ENCODE data around the gene CBY2. TPM values are rescaled to one million over a fixed set of nuclear protein-coding genes. Genes with fewer than 3 reads are reported as not detected.

Gene CBY2
- total and polyA plus RNA-seq, 2 experiments from 2014 or later: 0.15 to 0.42 TPM

GRCh38 chr13:45691667-45692066, 10.5 kb upstream of the CBY2 start (continued):
- no peak for TF ChIP-seq ZNF462 (CRISPR knock-in tag; IDR thresholded peaks at IDR 0.05)

GRCh38 chr13:45695198-45695730, 6.9 kb upstream of the CBY2 start:
- peak overlapping the region; percentile 45; the same call in 1 of the 2 replicates for H2AFZ ChIP-seq
- DNase-seq (ENCODE audit: low spot score) (no peak), ATAC-seq (no peak)
- no peak overlapping the region for H3K4me3 ChIP-seq
- Mint-ChIP-seq H3K4me3 (no peak overlapping the region), H3K36me3 (ENCODE audit: low read depth) (no peaks in the 10 kb centered on the region), H3K27me3 (ENCODE audit: insufficient read depth, low read depth, poor library complexity) (peaks cover 3% of the 10 kb centered on the region), H3K9me3 (peaks cover 8% of the 10 kb centered on the region; the same call in 2 of the 3 replicates), H3K4me1 (no peaks in the 10 kb centered on the region), H3K27ac (no peak overlapping the region)
- H3K79me2 ChIP-seq (replicated peaks; ENCODE audit: insufficient read depth): no peaks in the 10 kb centered on the region
- no peak for TF ChIP-seq ZNF331 (CRISPR knock-in tag; IDR thresholded peaks at IDR 0.05; ENCODE audit: low read depth)
- no peak for TF ChIP-seq NANOG (IDR thresholded peaks at IDR 0.05; ENCODE audit: borderline replicate concordance)
- TF ChIP-seq ETS1 (IDR thresholded peaks at IDR 0.05): no peak
- TF ChIP-seq REST (IDR thresholded peaks at IDR 0.05; ENCODE audit: unreplicated experiment): no peak
- TF ChIP-seq CTCF (conservative IDR thresholded peaks at IDR 0.05; ENCODE audit: low read depth in 2 of 2): no peak
- TF ChIP-seq ZNF114 (CRISPR knock-in tag; IDR thresholded peaks at IDR 0.05): no peak
- H3K27ac ChIP-seq (ENCODE audit: low read depth): no peak overlapping the region
- H3K4me1 ChIP-seq (ENCODE audit: insufficient read depth): no peaks in the 10 kb centered on the region; the same call in 1 of the 2 replicates
- no peaks in the 10 kb centered on the region for H3F3A ChIP-seq (replicated peaks; ENCODE audit: low read depth)
- no peaks in the 10 kb centered on the region for H3K36me3 ChIP-seq (ENCODE audit: insufficient read depth)
- H4K20me1 ChIP-seq (replicated peaks; ENCODE audit: insufficient read depth): no peaks in the 10 kb centered on the region
- H3K27me3 ChIP-seq (ENCODE audit: insufficient read depth): no peaks in the 10 kb centered on the region
- no peak overlapping the region for H3K4me2 ChIP-seq
- H3K9me2 ChIP-seq (ENCODE audit: insufficient read depth): no peaks in the 10 kb centered on the region
